Measurements from ENCODE around the gene ZNF710. TPM values are rescaled to one million over a fixed set of nuclear protein-coding genes. Genes with fewer than 3 reads are reported as not detected.

The ZNF710 gene
- total RNA-seq, 1 donor from 2014 or later: 34.7 TPM

GRCh38 chr15:90007076-90007460 lies 5.9 kb downstream of the ZNF710 start:
- Mint-ChIP-seq H3K27me3 (no peaks in the 10 kb centered on the region), H3K36me3 (peaks cover 14% of the 10 kb centered on the region), H3K4me3 (no peak overlapping the region), H3K9me3 (no peaks in the 10 kb centered on the region), H3K4me1 (ENCODE audit: unreplicated experiment) (peaks cover 48% of the 10 kb centered on the region), H3K27ac (peak overlapping the region; percentile 21)
- TF ChIP-seq CTCF (conservative IDR thresholded peaks at IDR 0.05): no peak
- DNase-seq (ENCODE audit: extremely low spot score, unreplicated experiment): no peak

GRCh38 chr15:90008607-90009006 lies 7.5 kb downstream of the ZNF710 start:
- Mint-ChIP-seq H3K9me3 (no peaks in the 10 kb centered on the region), H3K27ac (no peak overlapping the region), H3K36me3 (peaks cover 20% of the 10 kb centered on the region), H3K4me3 (no peak overlapping the region), H3K27me3 (no peaks in the 10 kb centered on the region), H3K4me1 (ENCODE audit: unreplicated experiment) (peaks cover 39% of the 10 kb centered on the region)
- DNase-seq (ENCODE audit: extremely low spot score, unreplicated experiment): no peak
- TF ChIP-seq CTCF (conservative IDR thresholded peaks at IDR 0.05): no peak

- no peaks in the 10 kb centered on the region for H3K27me3 Mint-ChIP-seq
- no peak overlapping the region for H3K4me3 Mint-ChIP-seq
- H3K27ac Mint-ChIP-seq: peak overlapping the region; percentile 1
- no peak for DNase-seq (ENCODE audit: extremely low spot score, unreplicated experiment)
- peaks cover 22% of the 10 kb centered on the region for H3K36me3 Mint-ChIP-seq
- H3K4me1 Mint-ChIP-seq (ENCODE audit: unreplicated experiment): peaks cover 31% of the 10 kb centered on the region
- H3K9me3 Mint-ChIP-seq: no peaks in the 10 kb centered on the region
- TF ChIP-seq CTCF (conservative IDR thresholded peaks at IDR 0.05): no peak
These were observed 8.3 kb downstream of the ZNF710 start for GRCh38 chr15:90009301-90010022.

GRCh38 chr15:90011705-90012104 lies 10.6 kb downstream of the ZNF710 start:
- H3K27me3 Mint-ChIP-seq: no peaks in the 10 kb centered on the region
- H3K36me3 Mint-ChIP-seq: peaks cover 22% of the 10 kb centered on the region
- no peak overlapping the region for H3K27ac Mint-ChIP-seq
- no peaks in the 10 kb centered on the region for H3K9me3 Mint-ChIP-seq
- TF ChIP-seq CTCF (conservative IDR thresholded peaks at IDR 0.05): no peak
- DNase-seq (ENCODE audit: extremely low spot score, unreplicated experiment): no peak
- peaks cover 14% of the 10 kb centered on the region for H3K4me1 Mint-ChIP-seq (ENCODE audit: unreplicated experiment)
- H3K4me3 Mint-ChIP-seq: no peak overlapping the region

- H3K4me3 Mint-ChIP-seq: no peak overlapping the region
- H3K9me3 Mint-ChIP-seq: no peaks in the 10 kb centered on the region
- peaks cover 22% of the 10 kb centered on the region for H3K36me3 Mint-ChIP-seq
- no peak overlapping the region for H3K27ac Mint-ChIP-seq
- no peaks in the 10 kb centered on the region for H3K4me1 Mint-ChIP-seq (ENCODE audit: unreplicated experiment)
- no peak for DNase-seq (ENCODE audit: extremely low spot score, unreplicated experiment)
- TF ChIP-seq CTCF (conservative IDR thresholded peaks at IDR 0.05): no peak
- no peaks in the 10 kb centered on the region for H3K27me3 Mint-ChIP-seq
These were observed 12.4 kb downstream of the ZNF710 start for GRCh38 chr15:90013503-90013937.
